Measurements from ENCODE around the gene MYO3A.

MYO3A gene

DNA sequence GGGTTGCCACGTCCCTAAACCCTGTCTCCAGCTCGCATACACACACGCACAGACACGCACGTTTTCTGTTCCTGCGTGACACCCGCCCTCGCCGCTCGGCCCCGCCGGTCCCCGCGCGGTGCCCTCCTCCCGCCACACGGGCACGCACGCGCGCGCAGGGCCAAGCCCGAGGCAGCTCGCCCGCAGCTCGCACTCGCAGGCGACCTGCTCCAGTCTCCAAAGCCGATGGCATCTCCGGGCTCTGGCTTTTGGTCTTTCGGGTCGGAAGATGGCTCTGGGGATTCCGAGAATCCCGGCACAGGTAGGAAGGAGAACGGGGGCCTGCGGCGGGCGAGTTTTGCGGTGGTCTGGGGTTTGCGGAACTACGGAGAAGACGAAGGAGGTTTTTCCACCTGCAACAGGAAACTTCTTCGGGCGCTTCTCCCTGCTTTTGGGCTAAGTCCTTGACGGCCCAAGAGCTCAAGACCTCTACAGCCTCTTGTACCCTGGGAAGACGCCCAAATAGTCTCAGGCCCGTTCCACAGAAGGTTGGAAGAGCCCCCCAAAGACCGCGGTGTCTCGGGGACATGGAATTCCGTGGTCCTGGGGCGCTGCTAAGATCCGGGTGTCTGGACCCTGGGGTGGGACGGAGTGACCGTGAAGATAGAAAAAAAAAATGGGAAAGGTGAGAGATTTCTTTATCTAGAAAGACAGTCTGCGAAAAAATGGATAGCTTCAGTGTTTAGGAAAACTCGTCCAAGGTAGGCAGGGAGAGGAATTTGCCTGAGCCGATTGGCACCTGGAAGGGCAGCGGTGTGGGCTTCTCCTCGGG lies 282.8 kb downstream of the MYO3A start, which contains the start of gene GAD2:
Gene GAD2 (plus strand): TSS at position 190 of the 811 bp plus-strand sequence. CDS start 36 bp downstream, at position 226.
- DNase-seq = no peak

DNA sequence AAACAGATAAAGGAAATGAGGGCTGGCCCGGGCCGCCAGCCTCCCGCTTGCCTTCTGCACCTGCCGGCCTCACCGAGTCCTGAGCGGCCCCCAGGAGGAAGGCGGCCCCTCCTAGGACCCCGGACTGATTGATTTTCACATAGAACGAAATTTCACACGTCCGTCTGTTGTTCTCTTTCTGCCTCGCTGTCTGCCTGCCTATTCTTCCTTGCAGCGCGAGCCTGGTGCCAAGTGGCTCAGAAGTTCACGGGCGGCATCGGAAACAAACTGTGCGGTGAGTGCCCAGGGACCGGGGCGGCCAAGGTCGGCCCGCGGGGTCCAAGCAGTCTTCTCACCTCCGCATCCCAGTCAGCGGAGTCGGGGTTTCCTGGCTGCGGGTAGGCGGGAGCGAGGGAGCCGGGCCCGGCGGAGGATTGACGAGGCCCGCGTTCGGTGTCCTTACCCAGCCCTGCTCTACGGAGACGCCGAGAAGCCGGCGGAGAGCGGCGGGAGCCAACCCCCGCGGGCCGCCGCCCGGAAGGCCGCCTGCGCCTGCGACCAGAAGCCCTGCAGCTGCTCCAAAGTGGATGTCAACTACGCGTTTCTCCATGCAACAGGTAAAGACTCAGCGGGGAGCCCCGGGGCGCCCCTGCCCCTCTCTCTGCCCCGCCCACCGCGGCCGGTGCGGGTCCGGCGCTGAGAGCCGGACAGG lies 283.5 kb downstream of the MYO3A start:
- no peak for DNase-seq

DNA sequence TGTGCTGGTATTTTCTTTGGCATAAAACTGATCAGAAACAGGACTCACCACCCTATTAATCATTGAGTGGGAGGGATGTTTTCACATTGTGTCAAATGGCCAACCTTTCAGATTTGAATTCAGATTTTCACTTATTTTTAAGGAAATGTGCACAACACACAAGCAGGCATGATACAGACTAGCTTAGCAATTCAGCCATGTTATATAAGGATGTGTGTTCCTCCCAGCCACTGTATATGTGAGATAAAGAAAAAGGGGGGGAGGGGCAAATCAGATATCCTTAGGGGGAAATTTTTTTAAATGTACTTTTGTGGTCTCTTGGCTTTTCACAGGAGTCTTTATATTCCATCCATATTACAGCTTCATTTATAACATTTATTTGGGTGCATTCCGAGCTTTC lies 285.6 kb downstream of the MYO3A start:
- no peak for DNase-seq

DNA sequence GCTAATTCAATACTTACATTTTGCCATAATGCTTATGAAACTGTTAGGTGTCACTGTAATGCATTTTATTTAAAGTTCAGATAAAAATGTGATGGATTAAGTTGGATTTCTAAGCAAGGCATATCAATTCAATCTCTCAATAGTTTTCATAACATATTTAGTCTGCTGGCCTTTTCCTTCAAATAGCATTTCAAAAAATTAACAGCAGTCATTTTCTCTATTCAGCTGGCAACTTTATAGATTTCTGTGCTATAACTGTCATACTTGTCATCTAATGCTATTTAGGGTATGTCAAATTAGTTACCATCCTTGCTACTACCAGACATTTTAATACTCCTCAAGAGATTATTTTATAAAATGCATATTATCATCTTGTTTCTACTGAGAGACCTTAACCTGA lies 286.9 kb downstream of the MYO3A start:
- no peak for DNase-seq

DNA sequence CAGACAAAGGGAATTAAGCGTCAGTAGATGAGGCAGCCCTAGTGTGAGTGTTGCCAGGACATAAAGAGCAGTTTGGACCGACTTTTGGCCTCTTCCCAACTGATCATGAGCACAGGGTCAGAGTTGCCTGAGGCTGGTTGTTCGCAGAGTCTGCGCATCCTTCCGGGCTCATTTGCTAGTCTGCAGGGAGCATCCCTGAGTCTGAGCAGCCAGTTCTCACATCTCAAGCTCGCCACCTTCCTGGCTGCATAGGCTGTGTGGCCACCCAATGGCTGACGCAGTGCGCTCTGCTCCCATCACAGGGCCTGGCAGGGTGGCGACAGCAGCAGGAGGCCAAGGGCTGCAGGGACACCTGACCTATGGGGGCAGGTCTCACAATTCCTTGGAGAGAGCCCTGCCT lies 287.5 kb downstream of the MYO3A start:
- no peak for DNase-seq

DNA sequence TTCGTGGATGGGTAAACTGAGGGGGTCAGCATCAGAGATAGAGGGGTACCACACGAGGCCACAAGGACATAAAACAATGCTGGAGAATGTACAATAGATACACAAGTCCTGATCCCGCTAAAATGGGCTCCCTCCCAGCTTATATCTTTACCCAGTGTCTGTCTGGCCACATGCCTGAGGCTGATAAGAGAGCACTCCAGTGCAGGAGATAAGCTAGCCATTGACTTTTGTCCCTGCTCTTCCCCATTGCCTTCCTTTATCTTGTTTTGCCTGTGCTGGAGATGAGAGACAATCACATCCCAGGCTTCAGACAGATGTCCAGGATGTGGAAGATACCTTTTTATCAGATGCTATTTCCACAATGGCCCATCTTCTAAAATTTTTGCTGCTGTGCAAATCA lies 288.5 kb downstream of the MYO3A start:
- no peak for DNase-seq

DNA sequence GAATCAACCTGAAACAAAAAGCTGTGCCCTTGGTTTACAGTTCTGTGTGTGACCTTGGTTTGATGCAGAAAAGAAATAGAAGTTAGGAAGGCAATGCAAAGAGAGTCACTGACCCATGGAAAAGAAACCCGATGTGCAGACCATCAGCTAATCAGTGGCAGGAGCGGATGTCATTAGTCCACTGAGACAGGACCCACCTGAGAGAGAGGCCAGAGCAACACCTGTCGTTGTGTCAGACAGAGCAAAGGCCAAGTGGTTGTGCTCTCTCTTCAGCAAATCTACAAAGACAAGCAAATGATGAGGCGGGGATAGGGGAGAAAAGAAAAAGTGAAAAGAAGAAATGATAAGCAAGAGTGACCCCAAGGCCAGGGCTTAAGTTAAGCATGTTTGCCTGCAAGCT lies 291.3 kb downstream of the MYO3A start:
- DNase-seq = no peak

DNA sequence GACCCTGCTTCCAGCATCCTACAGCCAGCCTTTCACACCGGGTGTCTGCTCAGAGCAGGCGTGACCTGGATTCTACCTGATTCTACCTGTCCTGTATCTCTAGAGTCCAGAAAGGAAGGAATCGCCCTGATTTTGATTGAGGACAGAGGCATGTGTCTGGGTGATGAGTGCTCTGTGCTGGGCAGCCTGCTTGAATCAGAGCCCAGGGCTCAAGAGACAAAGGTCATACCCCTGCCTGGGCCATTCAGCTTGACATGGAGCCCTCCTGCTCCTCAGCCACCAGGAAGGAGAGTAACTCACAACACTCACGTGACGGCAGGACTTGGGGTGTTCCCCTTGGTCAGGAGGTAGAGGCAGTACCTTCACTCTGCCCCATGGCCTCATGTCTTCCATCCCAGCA lies 293.8 kb downstream of the MYO3A start:
- DNase-seq = no peak

DNA sequence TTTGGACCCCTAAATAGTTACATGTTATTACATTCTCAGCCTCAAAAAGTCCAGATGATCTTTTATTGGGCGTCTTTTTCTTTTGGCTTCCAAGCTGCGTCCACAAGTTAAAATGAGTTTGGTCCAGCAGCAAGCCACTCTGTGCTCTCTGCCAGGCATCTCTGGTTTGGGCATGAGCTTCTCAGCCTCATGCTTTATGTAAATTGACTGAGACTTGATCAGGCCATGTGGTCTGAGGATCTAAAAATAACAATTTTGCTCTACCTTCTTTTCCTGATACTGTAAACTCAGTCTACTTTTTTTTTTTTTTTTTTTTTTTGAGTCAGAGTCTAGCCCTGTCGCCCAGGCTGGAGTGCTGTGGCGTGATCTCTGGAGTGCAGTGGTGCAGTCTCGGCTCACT lies 298.1 kb downstream of the MYO3A start:
- DNase-seq = no peak

DNA sequence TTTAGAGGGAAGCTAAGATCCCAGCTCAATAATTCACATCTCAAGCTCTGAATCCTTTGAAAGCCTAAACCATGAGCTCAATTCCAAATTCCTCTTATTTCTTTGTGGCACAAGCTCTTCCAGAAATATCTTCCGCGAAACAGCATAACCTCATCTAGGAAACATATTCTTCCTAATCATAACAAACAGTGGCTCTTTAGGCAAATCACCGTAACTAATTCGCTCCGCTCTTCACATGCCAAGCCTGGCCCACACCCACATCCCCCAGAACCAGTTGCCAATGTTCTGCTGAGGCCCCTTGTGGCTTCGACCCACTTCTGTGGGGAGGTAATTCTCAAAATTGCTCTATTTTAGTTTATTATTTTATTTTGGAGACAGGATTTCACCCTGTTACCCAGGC lies 301.7 kb downstream of the MYO3A start:
- no peak for DNase-seq

DNA sequence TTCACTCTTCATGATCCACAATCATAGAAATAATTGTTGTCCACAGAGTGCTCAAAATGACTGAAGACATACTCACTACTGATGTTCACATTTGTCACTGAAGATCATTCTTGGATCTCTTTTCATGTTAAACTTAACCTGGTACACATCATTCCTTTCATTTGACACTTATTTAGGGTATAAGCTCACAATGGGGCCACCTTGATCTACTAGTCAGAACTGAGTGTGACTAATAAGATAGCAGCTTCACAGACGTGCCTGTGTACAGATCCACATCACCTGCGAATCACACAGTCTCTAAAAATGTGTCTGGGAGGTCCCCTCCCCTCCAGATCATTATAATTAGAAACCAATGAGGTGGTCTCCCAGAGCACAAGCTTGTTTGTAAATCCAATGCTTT lies 304.3 kb downstream of the MYO3A start:
- no peak for DNase-seq

DNA sequence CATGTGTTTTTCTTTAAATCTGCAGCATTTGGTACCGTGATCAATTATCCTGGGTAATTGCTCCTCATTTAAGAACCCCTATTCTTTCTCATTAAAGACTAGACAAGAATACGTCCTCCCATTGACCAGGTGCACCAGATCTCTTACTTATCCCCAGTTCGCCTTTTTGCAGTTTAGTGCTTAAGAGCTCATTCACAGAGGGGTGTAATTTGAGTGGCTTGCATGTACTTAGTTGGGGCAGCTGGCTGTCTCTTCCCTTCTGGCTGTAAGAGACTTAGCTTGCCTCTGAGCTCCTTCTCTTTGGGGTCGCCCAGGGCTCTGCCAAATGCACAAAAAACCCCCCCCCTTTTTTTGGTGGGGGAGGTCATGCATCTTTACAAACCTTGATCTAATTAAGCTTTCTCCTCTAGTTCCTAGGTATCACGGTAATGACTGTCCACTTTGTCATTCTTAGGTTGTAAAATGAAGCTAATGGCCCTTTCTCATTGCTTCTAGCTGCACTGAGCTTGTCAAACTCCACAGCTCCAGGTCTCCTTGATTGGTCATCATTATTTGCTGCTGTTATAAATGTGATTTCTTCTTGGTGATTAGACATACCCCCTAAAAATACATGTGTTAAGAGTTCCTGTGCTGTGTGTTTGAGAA lies 308.8 kb downstream of the MYO3A start:
- DNase-seq = no peak

DNA sequence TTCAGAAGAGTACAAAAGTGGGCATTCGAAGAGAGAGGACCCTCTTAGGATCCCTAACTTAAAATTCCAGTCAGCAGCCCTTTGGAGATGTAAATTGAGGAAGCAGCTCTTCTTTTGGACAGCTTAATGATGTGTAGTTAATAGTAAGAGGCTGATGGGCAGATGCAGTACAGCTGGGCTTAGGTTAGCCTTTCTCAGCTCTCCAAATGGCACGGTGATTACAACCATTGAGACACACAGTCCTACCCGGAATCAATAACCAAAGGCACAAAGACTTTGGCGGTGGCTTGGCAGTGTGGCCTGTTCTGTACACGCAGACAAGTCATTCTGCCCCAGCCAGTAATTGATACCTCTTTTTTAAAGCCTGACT lies 309.3 kb downstream of the MYO3A start:
- no peak for DNase-seq

DNA sequence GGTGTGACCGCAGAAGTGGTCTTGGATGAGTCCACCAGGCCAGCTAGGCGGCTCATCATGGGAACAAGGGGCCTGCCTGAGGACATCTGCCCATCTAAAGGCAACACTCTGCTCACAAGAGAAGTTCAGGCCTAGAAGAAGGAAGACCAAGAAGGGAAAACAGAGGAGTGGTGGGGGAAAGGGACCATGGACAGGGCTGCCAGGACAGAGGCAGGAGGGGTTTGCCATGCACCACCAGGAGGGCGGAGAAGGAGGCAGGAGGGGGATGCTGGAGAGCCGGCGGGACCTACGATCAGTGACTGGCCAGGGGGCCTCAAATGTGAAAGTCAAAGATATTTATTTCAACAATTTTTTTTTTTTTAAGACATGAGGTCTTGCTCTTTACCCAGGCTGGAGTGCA lies 315.7 kb downstream of the MYO3A start:
- no peak for DNase-seq

DNA sequence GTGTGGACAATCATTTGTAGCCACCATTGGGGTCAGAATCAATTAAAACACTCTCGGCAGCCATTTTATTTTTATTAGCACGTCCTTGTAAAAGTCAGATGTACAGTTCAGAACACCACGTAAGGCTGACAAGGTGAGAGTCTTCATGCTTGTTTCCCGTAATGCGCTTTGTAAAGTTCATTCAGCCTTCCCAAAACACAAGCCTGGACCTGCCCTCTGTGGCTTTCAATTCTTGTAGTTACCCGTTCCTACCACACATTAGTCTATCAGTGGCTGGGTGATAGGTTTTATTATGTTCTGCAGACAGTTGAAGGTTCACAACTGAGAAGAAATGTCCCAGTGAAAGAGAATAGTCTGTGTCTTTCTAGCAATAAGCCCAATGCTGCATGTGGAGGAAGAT lies 317.9 kb downstream of the MYO3A start:
- DNase-seq = no peak

DNA sequence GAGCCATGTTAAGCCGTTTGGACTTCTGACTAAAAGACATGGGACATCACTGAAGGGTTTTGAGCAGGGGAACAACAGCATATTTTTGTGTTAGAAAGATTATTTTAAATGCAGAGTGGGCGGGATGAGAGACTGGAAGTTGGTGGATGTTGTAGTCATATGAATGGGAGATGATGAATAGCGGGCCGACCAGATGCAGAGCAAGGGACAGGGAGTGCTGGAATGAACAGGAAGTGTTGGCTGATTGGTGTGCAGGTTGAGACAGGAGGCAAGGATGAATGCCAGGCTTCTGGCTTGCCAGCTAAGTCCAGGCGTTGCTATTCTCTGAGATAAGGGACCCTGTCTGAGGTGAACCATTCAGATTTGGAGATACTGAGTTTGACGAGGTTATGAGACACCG lies 320.6 kb downstream of the MYO3A start:
- DNase-seq = no peak

DNA sequence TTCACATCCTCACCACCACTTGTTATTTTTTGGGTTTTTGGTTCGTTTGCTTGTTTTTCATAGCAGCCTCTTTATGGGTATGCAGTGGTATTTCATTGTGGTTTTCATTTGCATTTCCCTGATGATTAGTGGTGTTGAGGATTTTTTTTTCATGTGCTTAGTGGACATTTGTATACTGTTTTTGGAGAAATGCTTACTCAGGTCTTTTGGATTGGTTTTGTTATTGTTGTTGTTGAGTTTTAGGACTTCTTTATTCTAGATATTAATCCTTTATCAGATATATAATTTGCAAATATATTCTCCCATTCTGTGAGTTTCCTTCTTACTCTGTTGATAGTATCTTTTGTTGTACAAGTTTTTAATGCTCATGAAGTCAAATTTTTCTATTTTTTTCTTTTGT lies 325.3 kb downstream of the MYO3A start:
- no peak for DNase-seq

Data from fibroblast of skin of right biceps (primary cell).